Muscle layer of duodenum (tissue), 2 donors: ENCODE data around the gene AP5Z1.

ENCODE experiments used
- H3K27ac ChIP-seq: one replicate; pipeline ENCODE4 v1.7.0; 2013; ENCODE audit warnings: mild to moderate bottlenecking, low read length
- H3K27me3 ChIP-seq: one replicate; pipeline ENCODE4 v1.7.0; 2013; ENCODE audit warnings: low read depth, mild to moderate bottlenecking, control low read depth, low read length
- H3K36me3 ChIP-seq, 2 donors: one replicate each; pipeline ENCODE4 v1.7.0; 2013; ENCODE audit warnings: low read length in 2 of 2, control low read depth in 1 of 2, mild to moderate bottlenecking in 1 of 2; ENCODE audit not compliant: insufficient read depth in 2 of 2, control insufficient read depth in 1 of 2
- H3K4me1 ChIP-seq, 2 donors: one replicate each; pipeline ENCODE4 v1.7.0; 2013; ENCODE audit warnings: low read length in 2 of 2, mild to moderate bottlenecking in 2 of 2, control low read depth in 1 of 2, moderate library complexity in 1 of 2; ENCODE audit not compliant: insufficient read depth in 2 of 2, control insufficient read depth in 1 of 2
- H3K4me3 ChIP-seq, 2 donors: one replicate each; pipeline ENCODE4 v1.7.0; 2013; ENCODE audit warnings: low read length in 2 of 2, low read depth in 1 of 2, mild to moderate bottlenecking in 1 of 2
- H3K9me3 ChIP-seq, 2 donors: one replicate each; pipeline ENCODE4 v1.7.0; 2013; ENCODE audit warnings: low read length in 2 of 2, control low read depth in 1 of 2, mild to moderate bottlenecking in 1 of 2; ENCODE audit not compliant: control insufficient read depth in 1 of 2
- donor health status: healthy.

The AP5Z1 gene

DNA sequence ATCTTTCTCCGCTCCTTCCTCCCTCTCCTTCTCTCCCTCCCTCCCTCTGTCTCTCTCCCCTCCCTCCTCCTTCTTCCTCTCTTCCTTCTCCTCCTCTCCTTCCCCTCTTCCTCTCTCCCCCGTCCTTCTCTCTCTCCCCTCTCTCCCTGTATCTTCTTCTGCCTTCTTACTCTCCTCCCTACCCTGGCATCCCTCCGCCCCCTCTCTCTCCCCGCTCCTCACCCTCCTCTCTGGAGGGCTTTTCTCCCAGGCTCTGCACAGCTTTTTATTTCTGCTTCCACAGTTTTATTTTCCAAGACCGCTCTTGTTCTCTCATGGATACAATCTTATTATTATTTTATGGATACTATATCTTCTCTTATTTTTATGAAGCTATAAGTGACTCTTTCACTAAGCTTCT lies 32.6 kb downstream of the AP5Z1 start:
- H3K27ac ChIP-seq, result no peak overlapping the region
- no peaks in the 10 kb centered on the region for H3K4me1 ChIP-seq

DNA sequence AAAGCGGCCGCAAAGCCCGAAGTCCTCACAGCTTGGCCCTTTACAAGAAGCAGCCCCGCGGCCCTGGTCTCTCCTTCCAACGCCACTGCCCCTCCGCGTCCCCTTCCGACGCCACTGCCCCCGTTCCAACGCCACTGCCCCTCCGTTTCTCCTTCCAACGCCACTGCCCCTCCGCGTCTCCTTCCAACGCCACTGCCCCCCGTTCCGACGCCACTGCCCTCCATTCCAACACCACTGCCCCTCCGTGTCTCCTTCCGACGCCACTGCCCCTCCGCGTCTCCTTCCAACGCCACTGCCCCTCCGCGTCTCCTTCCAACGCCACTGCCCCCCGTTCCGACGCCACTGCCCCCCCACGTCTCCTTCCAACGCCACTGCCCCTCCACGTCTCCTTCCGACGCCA lies 33.1 kb downstream of the AP5Z1 start:
- no peak overlapping the region for H3K4me3 ChIP-seq
- peaks cover 0 to 9% of the 10 kb centered on the region in 2 donors for H3K36me3 ChIP-seq
- H3K9me3 ChIP-seq, result no peaks in the 10 kb centered on the region
- H3K4me1 ChIP-seq, result no peaks in the 10 kb centered on the region
- H3K27me3 ChIP-seq, result no peaks in the 10 kb centered on the region
- no peak overlapping the region for H3K27ac ChIP-seq

More for the DNA sequence above, 32.6 kb downstream of the AP5Z1 start:
- no peaks in the 10 kb centered on the region for H3K9me3 ChIP-seq
- no peak overlapping the region for H3K4me3 ChIP-seq
- H3K36me3 ChIP-seq, result peaks cover 0 to 4% of the 10 kb centered on the region in 2 donors
- no peaks in the 10 kb centered on the region for H3K27me3 ChIP-seq

DNA sequence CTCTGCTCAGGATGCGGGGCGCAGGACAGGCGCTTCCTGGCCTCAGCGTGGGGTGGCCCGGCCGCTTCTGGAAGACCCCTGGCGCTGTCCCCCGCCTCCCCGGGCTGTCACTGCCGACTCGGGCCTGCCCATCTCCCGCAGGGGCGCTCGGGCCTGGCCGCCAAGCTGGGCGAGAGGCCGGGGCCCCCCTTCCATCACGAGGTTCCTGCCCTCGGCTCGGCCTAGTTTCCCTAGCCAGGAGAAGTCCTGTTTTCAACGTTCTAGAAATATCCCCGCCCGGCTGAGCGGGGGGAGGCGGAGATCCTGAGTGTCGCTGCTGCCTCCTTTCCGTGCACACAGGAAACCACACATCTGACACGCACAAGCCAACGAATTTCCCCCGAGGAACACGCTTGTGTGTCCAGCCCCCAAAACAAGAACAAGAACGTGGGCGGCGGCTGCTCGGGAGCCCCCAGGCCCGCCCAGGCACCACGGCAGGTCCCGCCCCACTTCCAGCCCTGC lies 33.7 kb downstream of the AP5Z1 start:
- H3K4me1 ChIP-seq, result no peaks in the 10 kb centered on the region
- no peak overlapping the region for H3K4me3 ChIP-seq
- H3K27me3 ChIP-seq, result no peaks in the 10 kb centered on the region
- H3K27ac ChIP-seq, result no peak overlapping the region
- H3K36me3 ChIP-seq, result peaks cover 0 to 9% of the 10 kb centered on the region in 2 donors
- H3K9me3 ChIP-seq, result no peaks in the 10 kb centered on the region

DNA sequence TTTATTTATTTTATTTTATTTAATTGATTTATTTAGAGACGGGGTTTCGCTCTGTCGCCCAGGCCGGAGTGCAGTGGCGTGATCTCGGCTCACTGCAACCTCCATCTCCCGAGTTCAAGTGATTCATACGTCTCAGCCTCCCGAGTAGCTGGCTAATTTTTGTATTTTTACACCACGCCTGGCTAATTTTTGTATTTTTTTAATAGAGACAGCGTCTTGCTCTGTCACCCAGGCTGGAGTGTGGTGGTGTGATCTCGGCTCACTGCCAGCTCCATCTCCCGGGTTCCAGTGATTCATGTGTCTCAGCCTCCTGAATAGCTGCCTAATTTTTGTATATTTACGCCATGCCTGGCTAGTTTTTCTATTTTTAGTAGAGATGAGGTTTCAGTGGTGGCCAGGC lies 34.2 kb downstream of the AP5Z1 start:
- Histone ChIP-seq H3K27ac (no peak overlapping the region), H3K9me3 (no peaks in the 10 kb centered on the region), H3K4me1 (no peaks in the 10 kb centered on the region), H3K4me3 (no peak overlapping the region), H3K27me3 (no peaks in the 10 kb centered on the region), H3K36me3 (peaks cover 0 to 9% of the 10 kb centered on the region in 2 donors)

DNA sequence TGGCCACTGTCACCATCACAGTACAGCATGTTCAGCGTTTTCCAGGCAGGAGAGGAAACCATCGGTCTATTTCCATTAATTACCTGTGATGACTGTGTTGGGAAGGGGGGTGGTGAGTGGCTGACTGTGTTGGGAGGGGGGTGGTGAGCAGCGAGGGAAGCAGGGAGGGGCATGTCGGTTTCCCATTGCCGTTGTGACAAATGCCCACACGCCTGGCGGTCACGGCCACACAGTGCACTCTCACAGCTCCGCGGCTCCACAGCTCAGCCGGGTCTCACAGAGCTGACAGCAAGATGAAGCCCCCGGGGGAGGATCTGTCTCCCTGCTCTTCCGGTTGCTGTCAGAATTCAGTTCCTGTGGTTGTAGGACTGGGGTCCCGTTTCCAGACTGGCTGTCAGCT lies 39.0 kb downstream of the AP5Z1 start:
- peaks cover 0 to 9% of the 10 kb centered on the region in 2 donors for H3K36me3 ChIP-seq
- no peaks in the 10 kb centered on the region for H3K4me1 ChIP-seq
- no peak overlapping the region for H3K27ac ChIP-seq
- no peaks in the 10 kb centered on the region for H3K27me3 ChIP-seq
- H3K9me3 ChIP-seq, result no peaks in the 10 kb centered on the region
- H3K4me3 ChIP-seq, result no peak overlapping the region

DNA sequence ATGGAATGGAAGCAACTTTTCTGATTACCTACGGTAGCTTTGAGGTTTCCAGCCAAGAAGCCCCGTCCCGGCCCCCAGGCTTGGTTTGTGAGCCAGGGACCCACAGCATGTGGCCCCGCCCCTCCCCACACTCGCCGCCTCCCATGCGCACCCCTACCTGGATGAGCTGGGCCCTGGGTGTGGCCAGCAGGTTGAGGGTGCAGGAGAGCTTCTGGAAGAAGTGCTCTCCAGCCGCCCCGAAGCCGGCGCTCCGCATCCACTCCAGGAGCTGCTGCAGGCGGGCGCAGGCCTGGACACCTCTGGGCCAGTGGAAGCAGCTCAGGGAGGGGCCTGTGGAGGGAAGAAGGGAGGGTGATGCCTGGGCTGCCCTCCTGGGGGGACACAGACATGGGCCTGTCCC lies 39.7 kb downstream of the AP5Z1 start:
- Histone ChIP-seq H3K9me3 (no peaks in the 10 kb centered on the region), H3K4me1 (no peaks in the 10 kb centered on the region), H3K27me3 (no peaks in the 10 kb centered on the region), H3K4me3 (no peak overlapping the region), H3K27ac (no peak overlapping the region), H3K36me3 (peaks cover 0 to 9% of the 10 kb centered on the region in 2 donors)

DNA sequence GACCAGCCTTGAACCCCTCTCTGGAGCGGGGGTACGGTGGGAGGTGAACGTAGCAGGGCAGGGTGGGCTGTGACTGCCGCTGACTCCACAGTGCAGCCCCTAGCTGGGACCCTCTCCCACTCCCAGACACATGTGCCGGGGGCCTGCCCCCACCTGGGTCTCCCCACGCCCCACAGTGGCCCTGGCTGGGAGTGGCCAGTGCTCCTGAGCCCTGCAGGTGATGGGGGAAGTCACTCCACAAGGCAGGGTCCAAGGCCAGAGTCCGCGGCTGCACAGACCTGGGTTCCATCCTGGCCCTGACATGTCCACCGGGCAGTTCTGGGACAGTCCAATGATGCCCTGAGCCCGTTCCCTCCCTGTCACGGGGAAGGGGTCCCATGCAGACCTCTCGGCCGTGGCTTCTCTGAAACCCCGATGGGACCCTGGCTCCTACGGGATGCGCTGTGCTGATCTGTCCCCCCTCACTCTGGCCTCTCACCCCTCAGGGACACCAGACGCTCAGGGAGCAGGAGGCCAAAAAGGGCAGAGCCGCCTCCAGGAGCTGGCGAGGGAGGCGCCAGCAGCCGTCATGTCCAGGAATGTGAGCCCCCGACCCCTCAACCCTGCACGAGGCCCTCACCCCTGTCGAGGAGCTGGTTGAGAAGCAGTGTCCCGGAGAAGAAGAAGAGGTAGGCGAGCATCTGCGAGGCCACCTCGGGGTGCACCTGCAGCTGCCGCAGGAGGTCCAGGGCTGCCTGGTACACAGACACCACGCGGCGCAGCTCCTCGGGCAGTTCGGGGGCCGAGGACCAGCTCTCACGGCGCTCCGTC lies 40.4 kb downstream of the AP5Z1 start:
- no peaks in the 10 kb centered on the region for H3K9me3 ChIP-seq
- H3K27ac ChIP-seq, result no peak overlapping the region
- H3K27me3 ChIP-seq, result no peaks in the 10 kb centered on the region
- peaks cover 0 to 9% of the 10 kb centered on the region in 2 donors for H3K36me3 ChIP-seq
- no peaks in the 10 kb centered on the region for H3K4me1 ChIP-seq
- H3K4me3 ChIP-seq, result no peak overlapping the region

DNA sequence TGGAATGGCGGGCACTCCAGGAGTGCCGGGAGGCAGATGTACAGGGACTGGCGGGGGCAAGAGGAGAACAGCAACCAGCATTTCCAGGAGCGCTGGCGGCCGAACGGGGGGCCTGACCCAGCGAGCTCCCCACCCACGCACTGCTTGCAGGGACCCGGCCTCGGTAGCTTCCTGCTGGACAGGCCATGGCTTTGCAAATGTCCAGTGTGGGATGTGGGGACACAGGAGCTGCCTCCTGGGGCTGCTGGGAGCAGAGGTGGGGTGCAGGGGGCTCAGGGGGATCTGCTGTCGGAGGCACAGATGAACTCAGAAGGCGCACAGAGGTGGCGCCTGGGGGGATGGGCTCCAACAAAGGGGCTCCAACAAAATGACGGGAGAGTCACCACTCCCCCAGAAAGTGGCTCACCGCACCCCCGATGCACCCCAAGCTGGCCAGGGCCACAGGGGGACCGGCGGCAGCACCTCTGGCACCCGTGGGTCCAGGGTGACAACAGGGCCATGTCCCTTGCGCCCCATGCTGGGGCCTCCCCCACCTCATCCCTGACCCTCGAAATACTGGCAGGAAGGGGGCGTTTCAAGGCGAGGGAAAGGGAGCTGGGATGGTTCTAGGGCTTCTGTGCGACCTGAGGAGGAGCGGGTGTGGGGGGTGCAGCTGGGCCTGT lies 41.1 kb downstream of the AP5Z1 start:
- Histone ChIP-seq H3K27ac (no peak overlapping the region), H3K9me3 (no peaks in the 10 kb centered on the region), H3K27me3 (no peaks in the 10 kb centered on the region), H3K4me3 (no peak overlapping the region), H3K4me1 (no peaks in the 10 kb centered on the region), H3K36me3 (peaks cover 0 to 9% of the 10 kb centered on the region in 2 donors)

DNA sequence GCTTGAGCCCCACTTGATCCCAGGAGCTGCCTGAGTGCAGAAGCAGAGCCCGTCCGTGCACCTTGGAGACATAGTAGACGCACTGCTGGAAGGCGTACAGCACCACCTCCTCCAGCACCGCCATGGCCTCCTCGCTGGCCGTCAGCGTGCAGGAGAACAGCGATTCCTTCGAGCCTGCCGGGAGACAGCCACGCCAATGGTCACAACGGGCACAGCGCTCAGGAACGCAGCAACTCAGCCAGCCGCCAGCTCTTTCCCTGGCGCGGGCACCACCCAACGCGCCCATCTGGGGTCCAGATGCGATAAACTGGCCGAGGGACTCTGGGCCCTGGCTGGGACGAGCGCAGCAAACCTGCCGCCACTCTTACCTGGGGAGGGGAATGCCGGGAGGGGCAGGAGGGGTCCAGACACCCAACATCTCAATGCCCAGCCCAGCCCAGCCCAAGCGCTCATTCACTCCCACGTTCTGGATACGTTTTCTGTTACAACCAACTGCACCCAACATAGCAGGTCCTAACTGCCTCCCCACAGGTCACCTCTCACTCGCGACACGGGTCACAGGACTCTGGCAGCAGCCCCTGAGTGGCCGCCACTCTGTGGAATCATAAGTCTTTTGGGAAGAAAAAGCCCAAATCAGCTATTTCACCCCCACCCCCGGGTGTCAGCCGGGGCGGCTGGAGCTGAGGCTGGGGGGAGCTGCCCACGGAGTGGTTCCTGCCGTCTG lies 41.9 kb downstream of the AP5Z1 start:
- no peak overlapping the region for H3K4me3 ChIP-seq

DNA sequence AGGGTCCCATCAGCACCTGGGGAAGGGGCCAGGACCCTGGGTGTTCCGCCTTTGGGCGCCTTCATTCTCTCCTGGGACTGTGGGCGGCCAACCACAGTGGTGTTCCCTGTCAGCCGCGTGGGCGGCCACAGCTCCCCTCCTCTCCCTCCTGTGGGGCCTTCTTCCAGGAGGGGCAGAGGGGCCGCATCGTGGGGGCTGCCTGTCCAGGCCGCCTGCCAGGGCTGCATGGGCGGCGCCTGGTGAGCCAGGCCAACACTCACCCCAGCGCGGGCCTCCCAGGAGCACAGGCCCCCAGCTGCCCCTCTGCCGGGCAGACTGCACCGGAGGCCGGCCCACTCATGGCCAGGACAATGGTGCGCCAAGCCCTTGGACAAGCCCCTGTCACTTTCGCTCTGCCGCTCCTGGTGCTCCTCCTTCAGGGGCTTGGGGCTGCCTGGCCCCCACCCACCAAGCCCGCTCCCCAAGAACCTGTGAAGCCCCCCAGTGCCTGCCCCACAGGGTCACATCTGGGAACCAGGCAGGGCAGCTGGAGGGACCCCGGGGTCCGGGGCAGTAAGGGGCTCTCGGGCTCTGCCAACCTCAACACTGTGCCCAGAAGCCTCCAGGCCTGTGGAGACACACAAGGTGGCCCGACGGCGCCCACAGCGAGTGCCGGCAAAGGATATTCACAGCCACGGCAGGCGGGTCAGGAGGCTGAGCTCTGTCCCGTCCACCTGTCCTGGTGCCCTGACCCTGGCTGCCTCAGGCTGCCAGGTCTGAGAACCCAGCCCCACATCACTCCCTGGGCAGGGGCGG lies 42.8 kb downstream of the AP5Z1 start:
- no peaks in the 10 kb centered on the region for H3K4me1 ChIP-seq
- peaks cover 0 to 3% of the 10 kb centered on the region in 2 donors for H3K36me3 ChIP-seq
- H3K27me3 ChIP-seq, result no peaks in the 10 kb centered on the region
- H3K4me3 ChIP-seq, result no peak overlapping the region
- no peak overlapping the region for H3K27ac ChIP-seq
- no peaks in the 10 kb centered on the region for H3K9me3 ChIP-seq

More for the DNA sequence above, 41.9 kb downstream of the AP5Z1 start:
- Histone ChIP-seq H3K27me3 (no peaks in the 10 kb centered on the region), H3K36me3 (peaks cover 0 to 9% of the 10 kb centered on the region in 2 donors), H3K4me1 (no peaks in the 10 kb centered on the region), H3K27ac (no peak overlapping the region), H3K9me3 (no peaks in the 10 kb centered on the region)
